Esophagus squamous epithelium (tissue), 5 donors: Measurements from ENCODE around the gene HS1BP3. TPM values are rescaled to one million over a fixed set of nuclear protein-coding genes. Genes with fewer than 3 reads are reported as not detected.
A peak's percentile ranks its signal among the peaks of the same experiment; 100 is the strongest.

Experiments
- DNase-seq: peaks from one replicate; lab custom pipeline; 2025; lab: John Stamatoyannopoulos, UW
- H3K27ac ChIP-seq, 4 donors: fragments of 200-600 bp; sonication (generic); one replicate each; pipeline ENCODE4 v1.5.1; 2016 to 2019; ENCODE audit warnings: mild to moderate bottlenecking in 1 of 4
- H3K27me3 ChIP-seq, 4 donors: fragments of 200-600 bp; sonication (generic); 1 replicate in 3 of 4; 2 replicates in 1 of 4; pipeline versions ENCODE4 v1.5.1 to v1.6.0; 2017 to 2021; ENCODE audit warnings: antibody characterized with exemption in 1 of 4
- H3K36me3 ChIP-seq, 3 donors: fragments of 200-600 bp; sonication (generic); one replicate each; pipeline ENCODE4 v1.5.1; 2016 to 2019
- H3K4me1 ChIP-seq, 3 donors: fragments of 200-600 bp; sonication (generic); one replicate each; pipeline ENCODE4 v1.5.1; 2017 to 2019
- H3K4me3 ChIP-seq, 4 donors: fragments of 200-600 bp; sonication (generic); 1 replicate in 3 of 4; 2 replicates in 1 of 4; pipeline ENCODE4 v1.5.1; 2016 to 2019; ENCODE audit warnings: mild to moderate bottlenecking in 2 of 4, moderate library complexity in 1 of 4
- H3K9me3 ChIP-seq, 3 donors: fragments of 200-600 bp; sonication (generic); one replicate each; pipeline ENCODE4 v1.5.1; 2016 to 2019
- POLR2A ChIP-seq, 4 donors: fragments of 450-650 bp; IDR thresholded peaks; one replicate each; pipeline ENCODE4 v1.6.1; 2017; ENCODE audit warnings: antibody characterized with exemption in 4 of 4, mild to moderate bottlenecking in 4 of 4, moderate library complexity in 3 of 4
- WGBS, 2 donors: methylation state at CpG; one replicate each; pipeline ENCODE4 v1.1.5; 2018; 5-methylcytosine and 5-hydroxymethylcytosine counted together
- intact Hi-C: fragments of 100-400 bp; cut with DNase I; formaldehyde crosslinking; loops from one replicate; pipeline ENCODE4 v1.15.0; 2022
- total RNA-seq, 4 donors: library from RNA; depleted of rRNA; stranded (reverse); fragments of >200 nt; gene quantifications; one replicate each; pipeline ENCODE4 v1.1.0, GENCODE V29; 2016
- TF ChIP-seq, protein P1 (sequence below), 6 experiments: fragments of 450-650 bp in 4 of 6; fragments of 200-600 bp in 2 of 6; sonication (generic) in 2 of 6; IDR thresholded peaks; one replicate each; pipeline ENCODE4 v1.5.1; 2016 to 2019; ENCODE audit warnings: antibody characterized with exemption in 6 of 6, mild to moderate bottlenecking in 4 of 6, moderate library complexity in 4 of 6
- donor health status: DM: yes; HTN: yes; CAD: no.

Gene HS1BP3
- total RNA-seq, 4 donors from 2014 or later = 7.9 to 22.1 (median 16.9) TPM

DNA sequence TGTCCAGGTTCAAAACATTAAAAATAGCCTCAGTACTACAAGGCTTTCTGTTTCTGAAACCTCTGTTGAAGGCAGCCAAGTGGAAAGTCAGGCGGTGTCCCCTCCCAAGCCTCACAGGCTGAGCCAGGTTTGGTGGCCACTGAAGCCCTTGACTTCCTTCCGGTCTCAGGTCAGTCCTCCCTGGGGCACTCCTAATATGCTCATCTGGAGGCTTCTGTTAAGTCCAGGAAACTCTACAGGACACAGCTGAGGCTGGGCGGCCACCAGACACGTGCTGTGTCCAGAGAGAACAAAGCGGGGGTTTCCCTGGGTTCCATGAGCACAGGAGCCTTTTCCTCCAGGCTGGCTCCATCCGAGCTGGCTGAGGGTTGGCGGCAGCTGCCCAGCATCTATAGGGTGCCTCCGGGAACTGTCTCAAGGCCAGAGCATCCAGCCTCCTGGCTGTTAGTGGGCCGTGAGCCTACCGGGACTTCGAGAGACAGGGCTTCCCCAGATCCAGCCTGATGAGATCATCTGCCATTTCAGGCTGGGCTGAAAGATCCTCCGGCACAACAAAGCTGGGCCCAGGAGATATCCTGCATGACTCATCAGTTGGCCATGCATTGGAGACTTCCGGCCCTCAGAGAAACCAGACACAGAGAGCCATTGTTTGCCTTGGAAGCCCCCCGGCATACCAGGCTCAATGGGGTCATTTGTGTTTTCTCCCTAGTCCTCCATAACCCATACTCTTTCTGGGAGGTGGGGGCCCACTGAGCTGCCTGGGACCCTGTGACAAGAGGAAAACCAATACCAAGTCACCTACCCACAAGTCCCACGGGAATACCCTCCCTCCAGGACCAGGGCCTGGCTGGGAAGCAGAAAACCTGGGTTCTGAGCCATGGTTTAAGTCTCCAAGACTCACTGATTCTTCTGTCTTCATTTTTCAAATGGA, 71.7 kb downstream of the HS1BP3 start:
- intact Hi-C loops = no loop called here
- Histone ChIP-seq H3K36me3 (no peaks in the 10 kb centered on the region), H3K27me3 (no peaks in the 10 kb centered on the region), H3K9me3 (peaks cover 0 to 9% (median 7%) of the 10 kb centered on the region in 3 donors), H3K4me3 (no peak overlapping the region), H3K27ac (peak overlapping the region; percentile 41 to 82 (median 74)), H3K4me1 (peaks cover 13 to 67% (median 35%) of the 10 kb centered on the region in 3 donors)
- DNase-seq = no peak
- no peak for TF ChIP-seq POLR2A (IDR thresholded peaks at IDR 0.05)
- TF ChIP-seq, protein P1, sequence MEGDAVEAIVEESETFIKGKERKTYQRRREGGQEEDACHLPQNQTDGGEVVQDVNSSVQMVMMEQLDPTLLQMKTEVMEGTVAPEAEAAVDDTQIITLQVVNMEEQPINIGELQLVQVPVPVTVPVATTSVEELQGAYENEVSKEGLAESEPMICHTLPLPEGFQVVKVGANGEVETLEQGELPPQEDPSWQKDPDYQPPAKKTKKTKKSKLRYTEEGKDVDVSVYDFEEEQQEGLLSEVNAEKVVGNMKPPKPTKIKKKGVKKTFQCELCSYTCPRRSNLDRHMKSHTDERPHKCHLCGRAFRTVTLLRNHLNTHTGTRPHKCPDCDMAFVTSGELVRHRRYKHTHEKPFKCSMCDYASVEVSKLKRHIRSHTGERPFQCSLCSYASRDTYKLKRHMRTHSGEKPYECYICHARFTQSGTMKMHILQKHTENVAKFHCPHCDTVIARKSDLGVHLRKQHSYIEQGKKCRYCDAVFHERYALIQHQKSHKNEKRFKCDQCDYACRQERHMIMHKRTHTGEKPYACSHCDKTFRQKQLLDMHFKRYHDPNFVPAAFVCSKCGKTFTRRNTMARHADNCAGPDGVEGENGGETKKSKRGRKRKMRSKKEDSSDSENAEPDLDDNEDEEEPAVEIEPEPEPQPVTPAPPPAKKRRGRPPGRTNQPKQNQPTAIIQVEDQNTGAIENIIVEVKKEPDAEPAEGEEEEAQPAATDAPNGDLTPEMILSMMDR (IDR thresholded peaks at IDR 0.05) = no peak
- WGBS, 2 donors = 25 to 46% methylated on average over 2 to 10 of the region's 15 CpGs

DNA sequence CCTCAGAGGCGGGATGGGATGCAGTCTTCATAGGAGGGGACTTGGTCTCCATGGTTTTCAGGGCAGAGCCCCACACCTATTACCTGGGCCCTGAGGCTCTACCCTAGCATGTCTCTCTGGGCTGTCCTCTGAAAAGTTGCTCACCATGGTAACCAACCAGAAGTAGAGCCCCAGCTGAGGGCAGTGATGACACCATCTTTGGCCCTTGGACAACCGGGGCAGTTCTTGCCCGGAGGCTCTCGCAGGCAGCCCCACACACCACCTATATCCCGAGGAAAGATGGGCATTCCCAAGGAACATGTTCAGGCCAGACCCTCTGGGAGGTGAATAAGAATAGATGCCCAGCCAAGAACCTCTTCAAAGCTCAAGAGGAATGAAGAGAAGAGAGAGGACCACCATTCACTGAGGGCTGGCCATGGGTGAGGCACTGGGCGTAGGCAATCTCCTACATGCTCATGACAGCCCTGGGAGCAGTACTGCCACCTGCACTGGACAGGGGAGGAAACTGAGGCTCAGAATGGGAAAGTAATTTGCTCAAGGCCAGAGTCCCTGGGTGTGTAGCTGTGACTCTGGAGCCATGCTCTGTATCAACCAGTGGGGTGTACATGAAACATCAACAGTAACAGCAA, 72.5 kb downstream of the HS1BP3 start:
- no peak for DNase-seq
- no peak overlapping the region for H3K4me3 ChIP-seq
- no peaks in the 10 kb centered on the region for H3K27me3 ChIP-seq
- intact Hi-C loops = no loop called here
- peaks cover 0 to 9% (median 7%) of the 10 kb centered on the region in 3 donors for H3K9me3 ChIP-seq
- WGBS, 2 donors = 30 to 39% methylated on average over 2 to 5 of the region's 6 CpGs
- peaks cover 13 to 71% (median 36%) of the 10 kb centered on the region in 3 donors for H3K4me1 ChIP-seq
- TF ChIP-seq POLR2A (IDR thresholded peaks at IDR 0.05) = no peak
- H3K36me3 ChIP-seq = no peaks in the 10 kb centered on the region
- peak overlapping the region; percentile 41 to 82 (median 74) for H3K27ac ChIP-seq

DNA sequence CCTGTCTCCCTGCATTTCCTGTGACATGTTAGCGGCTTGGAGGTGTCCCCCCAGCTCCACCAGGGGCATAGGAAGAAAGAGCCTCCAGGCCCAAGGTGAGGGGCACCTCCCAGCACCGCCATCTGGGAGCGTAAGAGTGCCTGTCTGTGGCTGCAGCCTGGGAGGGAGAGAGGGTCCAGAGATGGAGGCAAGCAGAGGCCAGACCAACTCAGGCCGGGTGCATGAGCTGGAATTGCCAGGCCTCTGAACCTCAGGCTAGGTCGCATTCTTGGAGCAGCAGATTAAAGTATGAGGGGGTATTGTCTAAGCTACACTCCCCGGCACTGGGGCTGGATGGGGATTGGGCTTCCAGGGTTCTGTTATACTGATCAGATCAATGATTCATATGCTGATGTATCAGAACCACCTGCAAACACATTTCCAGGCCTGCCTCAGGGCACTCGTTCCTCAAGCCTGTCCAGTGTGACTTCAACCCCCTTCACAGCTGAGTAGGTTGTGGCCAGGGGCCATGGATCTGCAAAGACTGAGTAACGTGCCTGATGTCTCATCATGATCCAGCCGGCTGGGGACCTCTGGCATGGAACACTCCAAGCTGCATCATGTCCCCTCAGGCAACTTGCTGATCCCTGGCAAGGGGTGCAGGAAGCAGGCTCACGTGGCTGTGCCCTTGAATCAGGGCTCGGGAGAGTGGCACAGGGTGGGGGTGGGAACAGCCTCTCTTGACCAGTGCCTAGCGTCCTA, 73.2 kb downstream of the HS1BP3 start:
- H3K36me3 ChIP-seq = no peaks in the 10 kb centered on the region
- peaks cover 0 to 9% (median 7%) of the 10 kb centered on the region in 3 donors for H3K9me3 ChIP-seq
- no peak overlapping the region for H3K4me3 ChIP-seq
- H3K27ac ChIP-seq = peak overlapping the region in 3 of 4 donors; percentile 71 to 82 (median 76)
- DNase-seq = no peak
- 63 to 65% methylated on average over 4 to 6 of the region's 12 CpGs for WGBS, 2 donors
- H3K4me1 ChIP-seq = peaks cover 13 to 78% (median 43%) of the 10 kb centered on the region in 3 donors
- no peaks in the 10 kb centered on the region for H3K27me3 ChIP-seq
- intact Hi-C loops = no loop called here
- TF ChIP-seq, protein P1 (IDR thresholded peaks at IDR 0.05) = no peak
- no peak for TF ChIP-seq POLR2A (IDR thresholded peaks at IDR 0.05)

DNA sequence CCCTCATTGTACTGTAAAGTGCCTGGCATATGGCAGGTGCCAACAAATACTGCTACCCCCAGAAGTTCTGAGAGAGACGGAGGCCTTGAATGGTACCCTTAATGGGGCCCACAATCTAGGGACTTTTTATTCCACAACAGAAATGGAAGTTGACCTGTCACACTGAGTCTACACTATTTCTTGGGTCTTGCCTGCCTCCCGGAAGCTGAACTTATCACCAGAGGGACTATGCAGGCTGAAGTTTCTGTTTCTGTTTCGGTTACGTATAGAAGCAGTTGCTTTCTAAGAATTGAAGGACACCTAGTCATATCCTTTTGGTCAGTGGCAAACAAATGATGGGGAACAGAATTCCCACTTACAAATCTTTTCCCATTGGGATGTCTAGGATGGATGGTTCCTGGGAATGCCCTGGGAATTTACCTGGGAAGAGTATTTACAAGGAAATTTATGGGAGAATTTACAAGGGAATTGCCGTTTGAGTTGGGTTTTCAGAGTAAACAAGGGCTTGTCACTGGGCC, 74.2 kb downstream of the HS1BP3 start:
- TF ChIP-seq, protein P1 (IDR thresholded peaks at IDR 0.05) = no peak
- TF ChIP-seq POLR2A (IDR thresholded peaks at IDR 0.05) = no peak
- peak overlapping the region in 2 of 4 donors; percentile 24 to 27 for H3K27ac ChIP-seq
- H3K36me3 ChIP-seq = no peaks in the 10 kb centered on the region
- 56 to 73% methylated on average over 4 to 5 of the region's 5 CpGs for WGBS, 2 donors
- no peak overlapping the region for H3K4me3 ChIP-seq
- H3K9me3 ChIP-seq = peaks cover 0 to 4% (median 3%) of the 10 kb centered on the region in 3 donors
- H3K27me3 ChIP-seq = no peaks in the 10 kb centered on the region
- H3K4me1 ChIP-seq = peaks cover 13 to 85% (median 45%) of the 10 kb centered on the region in 3 donors
- intact Hi-C loops = no loop called here
- DNase-seq = no peak
